HepG2 (cell line): Measurements from ENCODE around the gene TCF20. TPM values are rescaled to one million over a fixed set of nuclear protein-coding genes. Genes with fewer than 3 reads are reported as not detected.
A peak's percentile ranks its signal among the peaks of the same experiment; 100 is the strongest.

Source experiments
- CHCHD3 ChIP-seq: sonication (generic); formaldehyde crosslinking; IDR thresholded peaks from 2 replicates; pipeline ENCODE4 v1.8.0; 2022; ENCODE audit warnings: mild to moderate bottlenecking, missing genetic modification reagents, moderate library complexity
- DZIP1 ChIP-seq: sonication (generic); formaldehyde crosslinking; IDR thresholded peaks from 2 replicates; pipeline ENCODE4 v1.5.0; 2020; ENCODE audit warnings: mild to moderate bottlenecking, missing genetic modification reagents
- HBP1 ChIP-seq: IDR thresholded peaks from 2 replicates; pipeline ENCODE4 v1.6.1; 2016; ENCODE audit warnings: low read depth, control low read depth
- MTF1 ChIP-seq: sonication (generic); formaldehyde crosslinking; IDR thresholded peaks from 2 replicates; pipeline ENCODE4 v1.5.0; 2020; ENCODE audit warnings: missing genetic modification reagents
- NR3C1 ChIP-seq: sonication (generic); formaldehyde crosslinking; IDR thresholded peaks from 2 replicates; pipeline ENCODE4 v1.4.0; 2020; ENCODE audit warnings: missing genetic modification reagents
- SIX1 ChIP-seq: sonication (generic); formaldehyde crosslinking; IDR thresholded peaks from 2 replicates; pipeline ENCODE4 v1.4.0; 2020; ENCODE audit warnings: missing genetic modification reagents, borderline replicate concordance
- ZFP82 ChIP-seq: sonication (generic); formaldehyde crosslinking; IDR thresholded peaks from 2 replicates; pipeline ENCODE4 v1.5.1; 2020; ENCODE audit warnings: mild to moderate bottlenecking, missing genetic modification reagents, borderline replicate concordance
- ZFP90 ChIP-seq: sonication (generic); formaldehyde crosslinking; IDR thresholded peaks from 2 replicates; pipeline ENCODE4 v1.8.0; 2022; ENCODE audit warnings: missing genetic modification reagents, mild to moderate bottlenecking, inconsistent platforms, borderline replicate concordance
- ZNF12 ChIP-seq: sonication (generic); formaldehyde crosslinking; IDR thresholded peaks from 2 replicates; pipeline ENCODE4 v1.5.0; 2020; ENCODE audit warnings: missing genetic modification reagents
- ZNF446 ChIP-seq: sonication (generic); formaldehyde crosslinking; IDR thresholded peaks from 2 replicates; pipeline ENCODE4 v1.5.0; 2020; ENCODE audit warnings: mild to moderate bottlenecking, missing genetic modification reagents
- ZNF580 ChIP-seq: IDR thresholded peaks from 2 replicates; pipeline ENCODE4 v1.6.1; 2016; ENCODE audit warnings: low read depth, borderline replicate concordance
- ZNF660 ChIP-seq: sonication (generic); formaldehyde crosslinking; IDR thresholded peaks from 2 replicates; pipeline ENCODE4 v1.5.1; 2020; ENCODE audit warnings: mild to moderate bottlenecking, low read depth, missing genetic modification reagents, borderline replicate concordance
- polyA plus RNA-seq, 8 experiments: library from polyadenylated mRNA; depleted of rRNA in 3 of 8; stranded (reverse) in 7 of 8; unstranded in 1 of 8; fragments of >200 nt; fragmentation: Illumina TruSeq in 4 of 8; extraction: Trizol in 4 of 8; gene quantifications; 2 replicates each; pipeline versions ENCODE4 v1.2.1 to v1.2.3, GENCODE V29; 2011 to 2016; ENCODE audit warnings: low read depth in 4 of 8, missing spikeins in 1 of 8, mixed read lengths in 1 of 8; ENCODE audit not compliant: insufficient read depth in 1 of 8
- total RNA-seq, 5 experiments: library from RNA; depleted of rRNA; stranded (reverse); fragments of >200 nt; fragmentation: Illumina TruSeq; extraction: Trizol; gene quantifications; 2 replicates each; pipeline ENCODE4 v1.2.3, GENCODE V29; 2016; ENCODE audit warnings: low read depth in 1 of 5
- TF ChIP-seq, protein P1 (sequence below): sonication (generic); formaldehyde crosslinking; IDR thresholded peaks from 2 replicates; pipeline ENCODE4; 2020; ENCODE audit warnings: missing genetic modification reagents, mild to moderate bottlenecking, borderline replicate concordance
- TF ChIP-seq, protein P2 (sequence below): sonication (generic); formaldehyde crosslinking; IDR thresholded peaks from 2 replicates; pipeline ENCODE4 v1.9.0; 2021; ENCODE audit warnings: missing genetic modification reagents, mild to moderate bottlenecking, borderline replicate concordance
- TF ChIP-seq, protein P3 (sequence below): sonication (generic); formaldehyde crosslinking; IDR thresholded peaks from 2 replicates; pipeline ENCODE4 v1.4.0; 2020; ENCODE audit warnings: low read depth, missing genetic modification reagents

Gene TCF20
- total and polyA plus RNA-seq, 2 of the 13 experiments (the other 11 are each of a cell fraction or from before 2014, with no cell fraction given): 12.8 to 23.7 TPM

- TF ChIP-seq, protein P1, sequence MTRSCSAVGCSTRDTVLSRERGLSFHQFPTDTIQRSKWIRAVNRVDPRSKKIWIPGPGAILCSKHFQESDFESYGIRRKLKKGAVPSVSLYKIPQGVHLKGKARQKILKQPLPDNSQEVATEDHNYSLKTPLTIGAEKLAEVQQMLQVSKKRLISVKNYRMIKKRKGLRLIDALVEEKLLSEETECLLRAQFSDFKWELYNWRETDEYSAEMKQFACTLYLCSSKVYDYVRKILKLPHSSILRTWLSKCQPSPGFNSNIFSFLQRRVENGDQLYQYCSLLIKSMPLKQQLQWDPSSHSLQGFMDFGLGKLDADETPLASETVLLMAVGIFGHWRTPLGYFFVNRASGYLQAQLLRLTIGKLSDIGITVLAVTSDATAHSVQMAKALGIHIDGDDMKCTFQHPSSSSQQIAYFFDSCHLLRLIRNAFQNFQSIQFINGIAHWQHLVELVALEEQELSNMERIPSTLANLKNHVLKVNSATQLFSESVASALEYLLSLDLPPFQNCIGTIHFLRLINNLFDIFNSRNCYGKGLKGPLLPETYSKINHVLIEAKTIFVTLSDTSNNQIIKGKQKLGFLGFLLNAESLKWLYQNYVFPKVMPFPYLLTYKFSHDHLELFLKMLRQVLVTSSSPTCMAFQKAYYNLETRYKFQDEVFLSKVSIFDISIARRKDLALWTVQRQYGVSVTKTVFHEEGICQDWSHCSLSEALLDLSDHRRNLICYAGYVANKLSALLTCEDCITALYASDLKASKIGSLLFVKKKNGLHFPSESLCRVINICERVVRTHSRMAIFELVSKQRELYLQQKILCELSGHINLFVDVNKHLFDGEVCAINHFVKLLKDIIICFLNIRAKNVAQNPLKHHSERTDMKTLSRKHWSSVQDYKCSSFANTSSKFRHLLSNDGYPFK (CRISPR knock-in tag): no peak
- TF ChIP-seq NR3C1 (CRISPR knock-in tag) (no peak), ZNF446 (CRISPR knock-in tag) (no peak), CHCHD3 (no peak; the same call in 1 of the 2 replicates), ZFP82 (CRISPR knock-in tag) (no peak), ZFP90 (CRISPR knock-in tag) (no peak), HBP1 (CRISPR knock-in tag) (no peak), ZNF660 (no peak), MTF1 (CRISPR knock-in tag) (no peak), ZNF12 (CRISPR knock-in tag) (0 out of 2 replicates have a peak, but pooled peaks have one; percentile 20), ZNF580 (CRISPR knock-in tag) (peak; percentile 44; the same call in 1 of the 2 replicates), SIX1 (CRISPR knock-in tag) (no peak), DZIP1 (CRISPR knock-in tag) (no peak)
- TF ChIP-seq, protein P2, sequence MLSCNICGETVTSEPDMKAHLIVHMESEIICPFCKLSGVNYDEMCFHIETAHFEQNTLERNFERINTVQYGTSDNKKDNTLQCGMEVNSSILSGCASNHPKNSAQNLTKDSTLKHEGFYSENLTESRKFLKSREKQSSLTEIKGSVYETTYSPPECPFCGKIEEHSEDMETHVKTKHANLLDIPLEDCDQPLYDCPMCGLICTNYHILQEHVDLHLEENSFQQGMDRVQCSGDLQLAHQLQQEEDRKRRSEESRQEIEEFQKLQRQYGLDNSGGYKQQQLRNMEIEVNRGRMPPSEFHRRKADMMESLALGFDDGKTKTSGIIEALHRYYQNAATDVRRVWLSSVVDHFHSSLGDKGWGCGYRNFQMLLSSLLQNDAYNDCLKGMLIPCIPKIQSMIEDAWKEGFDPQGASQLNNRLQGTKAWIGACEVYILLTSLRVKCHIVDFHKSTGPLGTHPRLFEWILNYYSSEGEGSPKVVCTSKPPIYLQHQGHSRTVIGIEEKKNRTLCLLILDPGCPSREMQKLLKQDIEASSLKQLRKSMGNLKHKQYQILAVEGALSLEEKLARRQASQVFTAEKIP (CRISPR knock-in tag): no peak
- TF ChIP-seq, protein P3, sequence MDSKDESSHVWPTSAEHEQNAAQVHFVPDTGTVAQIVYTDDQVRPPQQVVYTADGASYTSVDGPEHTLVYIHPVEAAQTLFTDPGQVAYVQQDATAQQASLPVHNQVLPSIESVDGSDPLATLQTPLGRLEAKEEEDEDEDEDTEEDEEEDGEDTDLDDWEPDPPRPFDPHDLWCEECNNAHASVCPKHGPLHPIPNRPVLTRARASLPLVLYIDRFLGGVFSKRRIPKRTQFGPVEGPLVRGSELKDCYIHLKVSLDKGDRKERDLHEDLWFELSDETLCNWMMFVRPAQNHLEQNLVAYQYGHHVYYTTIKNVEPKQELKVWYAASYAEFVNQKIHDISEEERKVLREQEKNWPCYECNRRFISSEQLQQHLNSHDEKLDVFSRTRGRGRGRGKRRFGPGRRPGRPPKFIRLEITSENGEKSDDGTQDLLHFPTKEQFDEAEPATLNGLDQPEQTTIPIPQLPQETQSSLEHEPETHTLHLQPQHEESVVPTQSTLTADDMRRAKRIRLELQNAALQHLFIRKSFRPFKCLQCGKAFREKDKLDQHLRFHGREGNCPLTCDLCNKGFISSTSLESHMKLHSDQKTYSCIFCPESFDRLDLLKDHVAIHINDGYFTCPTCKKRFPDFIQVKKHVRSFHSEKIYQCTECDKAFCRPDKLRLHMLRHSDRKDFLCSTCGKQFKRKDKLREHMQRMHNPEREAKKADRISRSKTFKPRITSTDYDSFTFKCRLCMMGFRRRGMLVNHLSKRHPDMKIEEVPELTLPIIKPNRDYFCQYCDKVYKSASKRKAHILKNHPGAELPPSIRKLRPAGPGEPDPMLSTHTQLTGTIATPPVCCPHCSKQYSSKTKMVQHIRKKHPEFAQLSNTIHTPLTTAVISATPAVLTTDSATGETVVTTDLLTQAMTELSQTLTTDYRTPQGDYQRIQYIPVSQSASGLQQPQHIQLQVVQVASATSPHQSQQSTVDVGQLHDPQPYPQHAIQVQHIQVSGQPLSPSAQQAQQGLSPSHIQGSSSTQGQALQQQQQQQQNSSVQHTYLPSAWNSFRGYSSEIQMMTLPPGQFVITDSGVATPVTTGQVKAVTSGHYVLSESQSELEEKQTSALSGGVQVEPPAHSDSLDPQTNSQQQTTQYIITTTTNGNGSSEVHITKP (CRISPR knock-in tag): no peak
Measured at GRCh38 chr22:42282252-42282942, 11.9 kb upstream of the TCF20 start (continued).
